C4-2B (cell line): ENCODE results near the gene OCIAD1.

Source experiments
- CTCF ChIP-seq: fragments of 450-650 bp; conservative IDR thresholded peaks from 2 replicates; pipeline ENCODE4 v1.5.1; 2017; ENCODE audit warnings: mild to moderate bottlenecking
- ZFX ChIP-seq: fragments of 450-650 bp; IDR thresholded peaks from 2 replicates; pipeline ENCODE4 v1.6.1; 2017

- TF ChIP-seq CTCF (no peak), ZFX (no peak)
Measured at GRCh38 chr4:48899432-48899749, 68.5 kb downstream of the OCIAD1 start.
